Activated CD4-positive, alpha-beta T cell treated with anti-CD3 and anti-CD28 coated beads, Interleukin-2, amount 50 U/mL, for 24 hours (primary cell): Measurements from ENCODE around the gene GPR89B.
"Not testable (repeated sequence)": the region's sequence is repeated elsewhere in the genome, so short reads cannot be mapped to it uniquely, and the experiment has no call there.

Experiments used
- DNase-seq, 2 donors: peaks; one replicate each; pipeline ENCODE4 v3.0.0-alpha.2; 2020; ENCODE audit warnings: low read depth in 1 of 2, low spot score in 1 of 2

The GPR89B gene

DNA sequence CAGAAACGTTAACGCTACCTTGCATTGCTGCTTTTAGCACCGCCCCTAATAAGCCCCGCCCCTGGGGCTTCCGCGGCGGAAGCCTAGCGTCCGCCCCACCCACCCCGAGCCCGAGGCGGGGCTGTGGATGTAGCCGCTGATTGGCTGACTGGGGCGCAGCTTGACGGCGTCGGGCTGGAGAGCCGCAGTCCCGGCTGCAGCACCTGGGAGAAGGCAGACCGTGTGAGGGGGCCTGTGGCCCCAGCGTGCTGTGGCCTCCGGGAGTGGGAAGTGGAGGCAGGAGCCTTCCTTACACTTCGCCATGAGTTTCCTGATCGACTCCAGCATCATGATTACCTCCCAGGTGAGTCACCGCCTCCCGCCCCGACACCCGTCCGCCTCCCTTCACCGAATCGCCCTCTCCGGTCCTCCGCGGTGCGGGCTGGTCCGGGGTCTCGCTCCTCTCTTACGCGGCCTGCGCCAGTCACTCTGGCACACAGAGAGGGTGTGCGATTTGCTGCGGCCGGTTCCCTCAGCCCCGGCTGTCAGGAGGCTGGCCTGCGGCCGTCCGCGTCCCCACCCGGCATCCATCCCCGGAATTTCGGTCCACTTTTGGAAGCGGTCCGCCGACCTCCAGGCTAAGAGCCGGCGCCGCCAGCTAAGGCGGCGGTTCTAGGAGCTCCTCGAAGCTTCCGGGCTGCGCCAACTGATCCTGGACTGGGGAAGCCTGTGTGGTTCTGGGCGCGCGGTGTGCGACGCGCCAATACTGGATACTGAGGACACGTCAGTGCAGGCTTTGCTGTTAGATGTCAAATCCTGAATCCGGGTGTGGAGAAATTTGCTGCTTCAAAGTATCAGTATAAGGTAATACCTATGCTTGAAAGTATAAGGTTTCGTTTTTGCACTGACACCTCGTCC is at the start of gene GPR89B:
Gene GPR89B, plus strand, starts transcription at position 185 of the 897 bp plus-strand sequence. Its CDS starts 117 bp downstream, at position 302.
- DNase-seq: peak; percentile 79 to 88

GRCh38 chr1:147879911-147880310 is 48.3 kb upstream of the GPR89B start:
- DNase-seq: no peak

DNA sequence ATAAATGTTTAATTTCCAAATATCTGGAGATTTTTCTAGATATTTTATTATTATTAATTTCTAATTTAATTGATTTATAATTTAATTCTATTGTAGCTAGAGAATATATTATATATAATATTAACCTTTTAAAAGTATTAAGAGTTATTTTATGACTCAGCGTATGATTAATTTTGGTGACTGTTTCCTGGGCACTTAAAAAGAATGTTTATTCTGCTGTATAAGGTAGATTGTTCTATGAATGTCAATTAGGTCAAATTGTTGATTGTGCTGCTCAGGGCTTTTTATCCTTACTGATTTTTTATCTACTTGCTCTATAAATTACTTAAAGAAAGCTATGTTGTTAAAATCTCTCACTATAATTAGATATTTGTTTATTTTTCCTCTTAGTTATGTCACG is 45.7 kb upstream of the GPR89B start:
- DNase-seq: no peak

DNA sequence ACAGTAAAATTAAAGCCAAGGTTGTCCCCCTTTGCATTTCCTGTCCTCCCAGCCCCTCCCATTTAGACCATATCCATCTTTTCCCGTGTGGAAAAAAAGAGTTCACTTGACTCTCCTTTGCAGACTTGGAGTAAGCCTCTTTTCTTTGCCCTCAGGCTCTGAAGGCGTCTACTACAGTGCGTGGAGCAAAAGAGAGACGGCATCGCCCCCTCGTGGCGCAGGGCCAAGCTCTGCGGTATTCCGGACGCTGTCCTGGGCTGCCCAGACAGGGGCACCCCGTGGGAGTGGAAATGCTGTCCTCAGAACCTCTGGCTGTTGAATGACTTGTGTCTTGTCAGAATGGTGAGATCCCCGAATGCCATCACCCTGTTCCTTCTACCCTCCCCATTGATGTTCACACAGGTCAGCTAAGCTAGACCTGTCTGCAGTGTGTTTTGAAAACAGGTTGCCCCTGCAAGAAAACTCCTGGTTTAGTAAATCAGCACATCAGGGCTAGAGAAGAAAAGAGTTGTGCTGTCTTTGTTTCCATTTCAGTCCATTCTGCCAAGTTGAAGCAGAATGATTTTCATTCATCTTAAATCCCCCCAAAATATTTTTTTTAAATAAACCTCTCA is 37.9 kb upstream of the GPR89B start:
- DNase-seq: peak; percentile 27 to 40

GRCh38 chr1:147891088-147891487 is 37.1 kb upstream of the GPR89B start:
- DNase-seq: no peak

GRCh38 chr1:147892216-147892615 is 36.0 kb upstream of the GPR89B start:
- DNase-seq: no peak

DNA sequence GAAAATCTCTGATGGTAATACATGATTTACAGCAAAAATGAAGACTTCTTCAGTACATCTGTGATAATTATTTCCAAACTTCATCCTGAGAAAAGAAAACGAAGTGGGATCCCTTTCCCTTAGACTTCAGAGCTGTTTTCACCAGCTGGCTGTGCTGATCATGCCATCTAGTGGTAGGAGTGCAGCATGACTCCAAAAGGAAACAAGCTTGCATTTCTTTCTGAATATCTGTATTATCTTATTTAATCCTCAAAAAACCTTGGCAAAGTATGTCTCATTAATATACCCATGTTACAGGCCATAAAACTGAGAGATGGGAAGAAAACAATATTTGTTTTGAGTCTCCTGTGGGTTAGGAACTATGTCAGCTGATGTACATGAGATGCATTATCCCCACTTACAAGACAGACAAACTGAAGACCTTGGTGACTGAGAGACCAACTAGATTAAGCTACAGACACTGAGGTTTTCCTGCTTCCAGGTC is 35.4 kb upstream of the GPR89B start:
- DNase-seq: peak in 1 of 2 donors; percentile 29

DNA sequence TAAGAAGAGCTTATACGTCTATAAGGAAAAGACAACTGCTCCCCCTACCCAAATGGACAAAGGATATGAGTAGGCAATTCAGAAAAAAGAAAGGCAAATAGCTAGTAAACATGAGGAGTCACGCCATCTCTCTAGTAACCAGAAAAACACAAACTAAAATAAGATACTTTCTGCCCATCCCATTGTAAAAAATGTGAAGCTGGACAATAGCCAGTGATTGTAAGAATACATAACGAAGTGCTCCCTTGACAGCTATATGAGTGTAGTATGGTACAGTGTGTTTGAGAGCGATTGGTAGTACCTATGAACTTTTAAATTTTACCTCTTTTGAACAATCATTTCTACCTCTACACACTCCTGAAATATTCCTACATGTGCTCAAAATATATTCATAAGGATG is 33.1 kb upstream of the GPR89B start:
- DNase-seq: no peak

- no peak for DNase-seq
These were observed 31.0 kb upstream of the GPR89B start for GRCh38 chr1:147897029-147897752.

- no peak for DNase-seq
These were observed 30.4 kb upstream of the GPR89B start for GRCh38 chr1:147897789-147898188.

GRCh38 chr1:147902253-147902845 is 25.9 kb upstream of the GPR89B start, which contains the start of gene GJA8:
TSS of gene GJA8 (plus strand) at chr1:147902795. CDS start at chr1:147907956, 5,161 bp downstream.
- no peak for DNase-seq

DNA sequence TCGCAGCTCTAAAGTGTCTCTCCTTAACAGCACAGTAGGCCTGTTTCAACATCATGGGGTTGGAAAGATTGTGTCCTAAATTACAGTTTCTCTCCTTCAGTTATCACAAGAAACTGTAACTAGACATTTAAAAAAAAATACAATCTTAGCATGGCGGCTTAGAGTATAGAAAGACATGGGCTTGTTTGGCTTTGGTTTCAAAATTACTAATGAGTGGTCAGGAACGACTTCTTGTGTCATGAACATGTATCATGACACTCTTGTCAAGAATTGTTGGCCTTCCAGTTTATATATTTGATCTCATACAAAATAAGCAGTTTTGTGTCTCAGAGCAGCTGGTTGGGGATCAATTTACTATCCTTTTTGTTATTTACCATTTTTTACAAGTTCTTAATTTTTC is 23.5 kb upstream of the GPR89B start:
- DNase-seq: no peak

DNA sequence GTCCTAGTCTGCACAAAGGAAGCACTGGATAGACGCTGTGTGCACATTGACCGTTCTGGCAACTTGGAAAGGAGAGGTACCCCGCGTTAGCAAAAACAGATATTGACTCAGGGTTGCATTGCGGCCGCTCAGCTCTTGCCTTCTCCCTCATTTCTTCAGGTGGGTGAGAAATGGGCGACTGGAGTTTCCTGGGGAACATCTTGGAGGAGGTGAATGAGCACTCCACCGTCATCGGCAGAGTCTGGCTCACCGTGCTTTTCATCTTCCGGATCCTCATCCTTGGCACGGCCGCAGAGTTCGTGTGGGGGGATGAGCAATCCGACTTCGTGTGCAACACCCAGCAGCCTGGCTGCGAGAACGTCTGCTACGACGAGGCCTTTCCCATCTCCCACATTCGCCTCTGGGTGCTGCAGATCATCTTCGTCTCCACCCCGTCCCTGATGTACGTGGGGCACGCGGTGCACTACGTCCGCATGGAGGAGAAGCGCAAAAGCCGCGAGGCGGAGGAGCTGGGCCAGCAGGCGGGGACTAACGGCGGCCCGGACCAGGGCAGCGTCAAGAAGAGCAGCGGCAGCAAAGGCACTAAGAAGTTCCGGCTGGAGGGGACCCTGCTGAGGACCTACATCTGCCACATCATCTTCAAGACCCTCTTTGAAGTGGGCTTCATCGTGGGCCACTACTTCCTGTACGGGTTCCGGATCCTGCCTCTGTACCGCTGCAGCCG is 20.3 kb upstream of the GPR89B start:
- DNase-seq: no peak

DNA sequence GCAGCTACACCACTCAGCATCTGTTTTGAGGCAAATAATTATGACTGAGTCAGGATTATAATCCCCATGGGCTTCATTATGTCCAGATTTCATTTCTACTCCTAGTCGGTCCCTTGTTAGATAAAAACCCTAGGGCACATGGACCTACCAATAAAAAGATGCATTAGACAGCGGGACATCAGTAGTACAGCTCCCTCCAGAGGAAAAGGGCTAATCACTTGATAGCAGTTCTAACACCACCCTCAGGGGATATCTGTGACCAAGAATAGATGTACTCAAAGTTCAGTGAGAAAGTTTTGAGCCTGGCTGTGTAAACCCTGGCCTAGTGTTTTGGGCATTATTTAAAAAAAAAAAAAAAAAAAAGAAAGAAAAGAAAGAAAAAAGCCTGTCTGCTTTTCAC is 15.7 kb upstream of the GPR89B start:
- DNase-seq: no peak

DNA sequence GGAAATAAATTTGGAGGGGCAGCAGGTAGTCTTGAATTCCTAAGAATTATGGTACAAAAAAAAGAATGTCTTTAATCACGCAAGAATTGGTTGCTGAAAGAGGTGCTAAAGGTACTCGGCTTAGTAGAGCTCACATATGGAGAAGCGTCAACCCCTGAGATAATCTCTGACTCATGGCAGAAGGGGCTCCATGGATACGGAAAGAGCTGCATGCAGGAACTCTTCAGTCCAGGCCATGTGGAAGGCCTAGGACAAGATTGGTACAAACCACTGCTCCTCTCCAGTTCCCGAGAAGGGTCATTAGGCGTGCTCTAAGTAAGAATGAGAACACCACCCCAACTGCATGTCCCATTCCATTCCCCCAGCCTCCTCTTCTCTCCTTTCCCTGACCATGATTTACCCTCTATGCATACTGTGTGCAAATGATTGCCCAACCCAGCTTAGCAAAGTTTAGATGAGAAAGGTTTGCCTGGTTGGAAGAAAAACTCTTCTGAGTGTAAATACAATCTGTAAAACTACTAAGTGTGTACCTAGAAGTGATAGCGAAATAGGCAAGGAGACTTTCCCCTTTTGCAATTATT is 14.8 kb upstream of the GPR89B start:
- DNase-seq: no peak

DNA sequence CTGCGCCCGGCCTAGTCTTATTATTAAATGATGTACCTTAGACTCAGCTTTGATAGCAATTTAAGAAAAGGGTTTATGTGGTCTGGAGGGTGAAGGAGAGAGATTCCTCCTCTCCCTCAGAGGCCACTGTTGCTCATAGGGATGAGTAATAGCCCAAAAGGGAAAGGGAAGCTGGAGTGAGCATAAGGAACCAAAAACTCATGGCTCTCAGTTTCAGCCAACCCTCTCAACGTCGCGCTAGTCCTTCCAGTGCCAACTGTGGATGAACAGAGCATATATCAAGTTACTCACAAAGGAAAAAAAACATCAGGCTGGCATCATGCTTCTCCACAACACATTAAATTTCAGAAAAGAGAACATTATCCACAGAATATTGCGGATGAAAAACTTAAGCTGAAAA is 8.3 kb upstream of the GPR89B start:
- no peak for DNase-seq

GRCh38 chr1:147924813-147925212 is 3.4 kb upstream of the GPR89B start:
- no peak for DNase-seq

DNA sequence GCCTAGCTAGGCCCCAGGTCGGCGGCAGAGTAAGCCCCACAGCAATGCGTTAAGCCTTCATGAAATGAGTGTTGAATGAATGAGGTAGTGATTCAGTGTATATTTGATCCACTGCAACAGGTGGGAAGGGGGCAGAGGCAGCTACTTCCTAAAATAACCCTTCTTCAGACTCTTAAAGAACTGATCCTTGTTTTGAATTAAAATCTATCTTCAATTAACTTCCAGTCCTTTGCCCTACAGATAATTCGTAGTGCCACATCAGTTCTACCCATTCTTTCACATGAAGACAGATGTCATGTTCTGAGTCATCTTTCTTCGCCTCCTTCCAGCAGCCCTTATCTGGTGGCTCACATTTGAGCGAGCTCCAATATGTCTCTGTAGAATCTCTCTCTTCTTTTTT is 1.0 kb upstream of the GPR89B start:
- DNase-seq: not testable (repeated sequence)

DNA sequence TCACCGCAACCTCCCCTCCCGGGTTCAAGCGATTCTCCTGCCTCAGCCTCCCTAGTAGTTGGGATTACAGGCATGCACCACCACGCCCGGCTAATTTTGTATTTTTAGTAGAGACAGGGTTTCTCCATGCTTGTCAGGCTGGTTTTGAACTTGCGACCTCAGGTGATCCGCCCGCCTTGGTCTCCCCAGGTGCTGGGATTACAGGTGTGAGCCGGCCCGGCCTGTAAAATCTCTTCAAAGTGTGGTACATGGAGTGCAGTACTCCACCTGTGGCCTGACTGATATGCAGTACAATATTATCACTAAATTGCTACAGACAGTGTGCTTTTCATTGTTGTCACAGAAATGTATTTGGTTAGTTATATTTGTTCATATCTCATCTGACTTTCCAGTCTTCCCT is 531 bp upstream of the GPR89B start:
- not testable (repeated sequence) for DNase-seq

DNA sequence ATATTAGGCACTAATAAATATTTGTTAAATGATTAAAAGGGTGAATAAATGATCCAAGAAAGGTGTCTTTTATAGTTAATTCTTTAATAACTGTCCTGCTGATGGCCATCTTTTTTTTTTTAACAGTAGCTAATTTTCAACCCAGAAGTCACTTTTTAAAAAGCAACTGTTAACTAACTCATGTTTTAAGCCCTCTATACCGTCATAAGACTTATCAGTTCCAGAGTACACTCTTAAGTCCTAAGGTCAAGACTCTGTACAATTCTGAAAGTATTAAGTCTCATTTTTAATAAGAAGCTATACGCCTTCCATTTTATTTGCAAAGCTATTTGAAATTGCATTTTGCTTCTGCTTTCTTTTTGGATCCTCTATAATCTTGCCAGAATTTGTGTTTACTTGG is 2.9 kb downstream of the GPR89B start:
- DNase-seq: not testable (repeated sequence)
